Rectal smooth muscle tissue (tissue), 1 donor: ENCODE results near the gene SORBS2.
A peak's percentile ranks its signal among the peaks of the same experiment; 100 is the strongest.

Experiments used
- H3K27ac ChIP-seq: one replicate; pipeline ENCODE4 v1.7.0; 2013; ENCODE audit warnings: low read depth, low read length, inconsistent platforms
- H3K27me3 ChIP-seq: one replicate; pipeline ENCODE4 v1.7.0; 2013; ENCODE audit warnings: low read length; ENCODE audit not compliant: control insufficient read depth, insufficient read depth
- H3K36me3 ChIP-seq: one replicate; pipeline ENCODE4 v1.7.0; 2013; ENCODE audit warnings: low read length; ENCODE audit not compliant: control insufficient read depth, insufficient read depth
- H3K4me1 ChIP-seq: one replicate; pipeline ENCODE4 v1.7.0; 2013; ENCODE audit warnings: low read length; ENCODE audit not compliant: control insufficient read depth, insufficient read depth
- H3K4me3 ChIP-seq: one replicate; pipeline ENCODE4 v1.7.0; 2013; ENCODE audit warnings: low read length
- H3K9ac ChIP-seq: one replicate; pipeline ENCODE4 v1.7.0; 2013; ENCODE audit warnings: low read length

The SORBS2 gene

GRCh38 chr4:185735866-185736400 is 76.1 kb downstream of the SORBS2 start:
- no peaks in the 10 kb centered on the region for H3K36me3 ChIP-seq
- no peak overlapping the region for H3K9ac ChIP-seq
- peak overlapping the region; percentile 18 for H3K4me3 ChIP-seq
- H3K27me3 ChIP-seq: no peaks in the 10 kb centered on the region
- H3K4me1 ChIP-seq: peaks cover 37% of the 10 kb centered on the region
- H3K27ac ChIP-seq: peak overlapping the region; percentile 92

- H3K4me3 ChIP-seq: no peak overlapping the region
- H3K4me1 ChIP-seq: peaks cover 43% of the 10 kb centered on the region
- peak overlapping the region; percentile 92 for H3K27ac ChIP-seq
- H3K9ac ChIP-seq: no peak overlapping the region
- no peaks in the 10 kb centered on the region for H3K36me3 ChIP-seq
- no peaks in the 10 kb centered on the region for H3K27me3 ChIP-seq
Measured at GRCh38 chr4:185734930-185735329, 77.1 kb downstream of the SORBS2 start.

- Histone ChIP-seq H3K4me1 (peaks cover 43% of the 10 kb centered on the region), H3K36me3 (no peaks in the 10 kb centered on the region), H3K4me3 (peak overlapping the region; percentile 49), H3K9ac (no peak overlapping the region), H3K27ac (peak overlapping the region; percentile 92), H3K27me3 (no peaks in the 10 kb centered on the region)
Measured at GRCh38 chr4:185734214-185734613, 77.8 kb downstream of the SORBS2 start.

- Histone ChIP-seq H3K27ac (peak overlapping the region; percentile 64), H3K4me3 (no peak overlapping the region)
Measured at GRCh38 chr4:185730849-185731608, 81.0 kb downstream of the SORBS2 start.

GRCh38 chr4:185730387-185730786 is 81.6 kb downstream of the SORBS2 start:
- Histone ChIP-seq H3K4me3 (no peak overlapping the region), H3K9ac (no peak overlapping the region), H3K4me1 (peaks cover 19% of the 10 kb centered on the region), H3K27me3 (no peaks in the 10 kb centered on the region), H3K27ac (peak overlapping the region; percentile 64), H3K36me3 (no peaks in the 10 kb centered on the region)

More at GRCh38 chr4:185730849-185731608, 81.0 kb downstream of the SORBS2 start:
- H3K9ac ChIP-seq: no peak overlapping the region
- peaks cover 22% of the 10 kb centered on the region for H3K4me1 ChIP-seq
- H3K27me3 ChIP-seq: no peaks in the 10 kb centered on the region
- H3K36me3 ChIP-seq: no peaks in the 10 kb centered on the region

- Histone ChIP-seq H3K36me3 (no peaks in the 10 kb centered on the region), H3K27me3 (no peaks in the 10 kb centered on the region), H3K9ac (no peak overlapping the region), H3K4me3 (no peak overlapping the region), H3K27ac (peak overlapping the region; percentile 60), H3K4me1 (peaks cover 17% of the 10 kb centered on the region)
Measured at GRCh38 chr4:185729391-185729804, 82.6 kb downstream of the SORBS2 start.

GRCh38 chr4:185728893-185729292 is 83.1 kb downstream of the SORBS2 start:
- H3K27me3 ChIP-seq: no peaks in the 10 kb centered on the region
- H3K27ac ChIP-seq: peak overlapping the region; percentile 60
- H3K4me1 ChIP-seq: peaks cover 20% of the 10 kb centered on the region
- no peak overlapping the region for H3K9ac ChIP-seq
- no peaks in the 10 kb centered on the region for H3K36me3 ChIP-seq
- H3K4me3 ChIP-seq: no peak overlapping the region

- no peaks in the 10 kb centered on the region for H3K27me3 ChIP-seq
- no peak overlapping the region for H3K9ac ChIP-seq
- H3K4me1 ChIP-seq: peaks cover 35% of the 10 kb centered on the region
- no peaks in the 10 kb centered on the region for H3K36me3 ChIP-seq
- no peak overlapping the region for H3K4me3 ChIP-seq
- H3K27ac ChIP-seq: peak overlapping the region; percentile 7
Measured at GRCh38 chr4:185726931-185727330, 85.1 kb downstream of the SORBS2 start.

GRCh38 chr4:185723631-185724260 is 88.2 kb downstream of the SORBS2 start:
- H3K27me3 ChIP-seq: no peaks in the 10 kb centered on the region
- no peak overlapping the region for H3K4me3 ChIP-seq
- H3K27ac ChIP-seq: peak overlapping the region; percentile 89
- H3K36me3 ChIP-seq: no peaks in the 10 kb centered on the region
- peaks cover 48% of the 10 kb centered on the region for H3K4me1 ChIP-seq
- no peak overlapping the region for H3K9ac ChIP-seq

GRCh38 chr4:185722029-185722316 is 90.0 kb downstream of the SORBS2 start:
- Histone ChIP-seq H3K9ac (no peak overlapping the region), H3K4me3 (no peak overlapping the region), H3K4me1 (peaks cover 50% of the 10 kb centered on the region), H3K27ac (peak overlapping the region; percentile 89), H3K27me3 (no peaks in the 10 kb centered on the region), H3K36me3 (no peaks in the 10 kb centered on the region)

- Histone ChIP-seq H3K36me3 (no peaks in the 10 kb centered on the region), H3K27ac (peak overlapping the region; percentile 89), H3K9ac (no peak overlapping the region), H3K27me3 (no peaks in the 10 kb centered on the region), H3K4me1 (peaks cover 46% of the 10 kb centered on the region), H3K4me3 (no peak overlapping the region)
Measured at GRCh38 chr4:185721190-185722028, 90.6 kb downstream of the SORBS2 start.

- H3K4me1 ChIP-seq: peaks cover 49% of the 10 kb centered on the region
- no peaks in the 10 kb centered on the region for H3K27me3 ChIP-seq
- no peak overlapping the region for H3K9ac ChIP-seq
- no peak overlapping the region for H3K4me3 ChIP-seq
- H3K36me3 ChIP-seq: no peaks in the 10 kb centered on the region
- peak overlapping the region; percentile 70 for H3K27ac ChIP-seq
Measured at GRCh38 chr4:185719500-185719858, 92.5 kb downstream of the SORBS2 start.
